ENCODE results near the gene IL11.
"Not testable (repeated sequence)": the region's sequence is repeated elsewhere in the genome, so short reads cannot be mapped to it uniquely, and the experiment has no call there.

Gene IL11

DNA sequence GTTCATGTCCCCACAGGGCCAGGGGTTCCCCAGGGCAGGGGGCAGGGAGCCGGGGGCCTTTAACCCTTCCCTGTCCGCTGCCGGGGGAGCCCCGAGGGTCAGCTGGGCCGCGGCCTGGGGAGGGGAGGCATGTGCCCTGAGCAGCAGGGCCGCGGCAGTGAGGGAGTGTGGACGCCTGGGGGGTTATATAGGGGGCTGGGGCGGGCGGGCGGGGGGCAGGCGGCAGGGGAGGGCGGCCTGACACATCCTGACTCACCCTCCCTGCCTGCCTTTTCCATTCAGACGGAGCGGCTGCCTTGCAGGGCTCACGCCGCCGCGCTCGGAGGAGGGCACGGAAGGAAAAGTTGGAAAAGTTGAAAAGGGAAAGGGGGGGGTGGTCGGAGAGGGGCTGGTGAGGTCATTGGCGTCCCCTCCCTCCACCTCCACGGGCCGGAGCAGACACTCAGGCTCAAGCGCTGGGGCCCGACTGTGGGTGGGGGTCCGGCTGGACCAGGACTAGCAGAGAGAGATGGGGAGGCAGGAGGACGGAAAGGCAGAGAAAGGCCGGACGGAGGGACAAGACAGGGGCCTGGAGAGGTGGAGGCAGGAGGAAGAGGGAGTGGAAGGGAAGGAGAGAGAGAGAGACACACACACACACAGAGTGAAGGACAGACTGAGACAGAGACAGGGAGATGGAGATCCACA is at the start of gene IL11:
Gene IL11, minus strand, starts transcription at position 159 of the 684 bp plus-strand sequence. Its CDS starts 153 bp downstream, at position 6.
- peak; percentile 88 for DNase-seq (ENCODE audit: low read depth)

DNA sequence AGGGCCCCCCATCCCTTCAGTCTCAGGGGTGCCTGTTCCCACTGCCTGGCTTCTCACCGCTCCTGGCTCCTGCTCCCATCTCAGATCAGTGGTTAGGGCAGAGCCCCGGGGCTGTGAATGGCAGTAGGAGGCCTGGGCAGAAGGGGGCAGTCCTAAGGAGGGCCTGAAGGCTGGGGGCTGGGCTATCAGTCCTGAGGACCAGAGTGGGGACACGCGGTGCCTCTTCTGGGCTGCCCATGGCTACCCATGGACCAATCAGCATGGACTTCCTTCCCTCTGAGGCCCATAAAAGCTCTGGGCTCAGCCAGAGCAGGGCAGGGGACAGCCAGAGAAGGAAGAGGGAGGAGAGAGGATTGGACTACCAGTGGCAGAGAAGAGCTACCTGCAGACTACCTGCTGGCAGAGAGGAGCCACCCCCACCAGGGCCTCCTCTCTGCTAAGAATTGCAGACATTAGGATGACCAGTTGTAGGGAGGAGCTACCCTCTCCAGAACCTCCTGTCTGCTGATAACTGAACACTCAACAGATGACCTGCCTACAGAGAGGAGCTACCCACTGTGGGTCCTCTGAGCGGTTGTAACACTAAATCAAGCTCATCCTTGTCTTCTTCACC is 49.5 kb upstream of the IL11 start:
- no peak for DNase-seq (ENCODE audit: low read depth)

DNA sequence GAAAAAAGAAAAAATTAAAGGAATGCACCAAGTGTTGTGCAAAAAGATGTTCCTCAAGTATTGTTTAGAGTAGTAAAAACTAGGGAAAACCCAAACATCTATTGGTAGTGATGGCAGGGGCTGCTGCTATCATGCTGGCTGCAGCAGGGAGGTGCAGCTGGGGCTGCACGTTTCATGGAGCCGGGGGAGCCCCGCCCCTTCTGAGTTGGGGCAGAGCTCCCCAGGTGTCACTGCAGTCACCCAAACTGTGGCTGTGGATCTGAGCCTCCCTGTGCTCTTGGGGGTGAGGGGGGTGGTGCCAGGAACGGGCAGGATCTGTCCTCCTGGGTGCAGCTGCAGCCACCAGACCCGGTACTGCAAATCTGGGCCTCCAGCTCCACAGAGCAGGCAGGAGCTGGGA is 48.8 kb upstream of the IL11 start:
- no peak for DNase-seq (ENCODE audit: low read depth)

DNA sequence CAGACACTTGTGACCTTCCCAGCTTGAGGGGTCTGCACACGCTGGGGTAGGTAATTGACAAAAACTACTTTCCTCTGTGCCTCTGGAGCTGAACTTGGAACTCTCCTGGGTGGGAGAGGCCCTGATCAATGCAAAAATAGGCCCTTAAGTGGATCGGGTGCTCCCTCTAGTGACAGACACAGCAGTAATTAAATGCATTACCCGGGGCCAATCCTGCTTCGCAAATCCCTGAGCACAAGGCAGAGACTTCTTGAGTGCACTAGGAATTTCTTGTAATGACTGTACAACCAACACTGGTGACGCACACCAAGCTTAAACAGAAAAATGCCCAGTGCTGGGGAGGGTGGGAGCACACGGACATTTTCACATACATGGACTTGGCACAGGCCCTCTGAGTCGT is 47.9 kb upstream of the IL11 start:
- DNase-seq (ENCODE audit: low read depth): peak; percentile 91

DNA sequence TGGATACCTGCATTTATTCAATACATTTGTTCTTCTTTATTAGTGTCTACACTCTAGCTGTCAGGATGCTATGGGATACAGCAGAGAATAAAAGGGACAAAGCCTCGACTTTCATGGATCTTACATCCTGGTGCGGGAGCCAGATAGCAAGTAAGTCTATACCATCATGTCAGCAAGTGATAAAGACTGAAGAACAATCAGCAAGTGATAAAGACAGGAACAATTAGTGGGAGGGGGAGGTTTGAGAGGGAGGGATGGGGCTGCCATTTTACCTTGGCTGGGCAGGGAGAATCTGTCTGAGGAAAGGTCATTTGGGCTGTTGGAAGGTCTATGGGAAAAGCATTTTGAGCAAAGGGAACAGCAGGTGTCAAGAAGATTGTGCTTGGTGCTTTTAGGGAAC is 39.9 kb upstream of the IL11 start:
- DNase-seq (ENCODE audit: low read depth): no peak

DNA sequence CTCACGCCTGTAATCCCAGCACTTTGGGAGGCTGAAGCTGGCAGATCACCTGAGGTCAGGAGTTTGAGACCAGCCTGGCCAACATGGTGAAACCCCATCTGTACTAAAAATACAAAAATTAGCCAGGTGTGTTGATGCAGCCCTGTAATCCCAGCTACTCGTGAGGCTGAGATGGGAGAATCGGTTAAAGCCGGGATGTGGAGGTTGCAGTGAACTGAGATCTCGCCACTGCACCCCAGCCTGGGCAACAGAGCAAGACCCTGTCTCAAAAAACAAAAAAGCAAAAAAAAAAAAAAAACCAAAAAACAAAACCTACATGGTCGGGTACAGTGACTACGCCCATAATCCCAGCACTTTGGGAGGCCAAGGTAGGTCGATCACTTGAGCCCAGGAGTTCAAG is 38.9 kb upstream of the IL11 start:
- DNase-seq (ENCODE audit: low read depth): not testable (repeated sequence)

DNA sequence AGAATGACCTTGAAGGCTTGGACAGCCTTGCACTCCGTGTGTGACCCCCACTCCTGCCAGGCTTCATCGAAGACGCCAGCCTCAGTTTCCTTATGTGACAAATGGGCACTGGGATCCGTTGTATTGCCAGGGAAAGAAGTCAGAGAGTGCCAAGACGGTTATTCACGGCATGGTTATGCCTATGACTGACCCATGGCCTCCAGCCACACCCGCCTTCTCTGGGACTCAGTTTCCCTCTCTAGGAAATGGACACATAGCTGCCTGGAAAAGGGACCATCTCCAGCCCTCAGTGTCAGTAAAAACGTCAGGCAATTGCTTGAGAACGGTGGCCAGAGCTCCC is 38.2 kb upstream of the IL11 start:
- no peak for DNase-seq (ENCODE audit: low read depth)

DNA sequence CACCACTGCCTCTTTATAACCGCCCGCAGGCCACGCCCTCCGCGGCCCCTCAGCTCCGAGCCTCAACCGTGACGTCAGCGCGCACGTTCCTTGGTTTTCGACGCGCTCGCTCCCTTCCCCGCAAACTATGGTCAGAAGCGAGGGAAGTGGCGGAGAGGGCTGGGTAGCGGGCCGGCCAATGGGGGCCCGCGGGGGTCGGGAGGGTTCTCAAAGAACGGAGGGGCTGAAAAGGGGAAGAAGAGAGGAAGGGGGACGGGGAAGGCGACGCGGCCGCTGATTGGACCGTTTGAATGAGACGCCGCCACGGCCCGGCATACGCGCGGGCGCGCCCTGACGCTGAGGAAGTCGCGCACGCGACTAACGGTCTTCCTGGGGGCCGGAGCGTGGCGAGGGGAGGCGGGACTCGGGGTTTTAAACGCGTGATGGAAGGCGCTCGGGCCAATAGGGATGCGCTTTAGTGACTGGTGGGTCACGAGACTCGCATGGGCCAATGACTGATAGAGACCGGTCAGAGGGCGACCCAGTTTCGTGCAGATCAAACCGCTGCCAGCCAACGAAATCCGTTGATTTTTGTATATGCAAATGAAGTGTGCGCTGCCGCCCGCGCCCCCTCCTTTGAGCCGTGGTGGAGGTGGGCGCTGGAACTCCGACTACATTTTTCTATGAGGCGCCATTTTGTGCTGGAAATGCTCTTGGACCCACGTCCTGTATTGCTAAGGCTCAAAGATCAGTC is 37.7 kb upstream of the IL11 start:
- peak; percentile 99 for DNase-seq (ENCODE audit: low read depth)

DNA sequence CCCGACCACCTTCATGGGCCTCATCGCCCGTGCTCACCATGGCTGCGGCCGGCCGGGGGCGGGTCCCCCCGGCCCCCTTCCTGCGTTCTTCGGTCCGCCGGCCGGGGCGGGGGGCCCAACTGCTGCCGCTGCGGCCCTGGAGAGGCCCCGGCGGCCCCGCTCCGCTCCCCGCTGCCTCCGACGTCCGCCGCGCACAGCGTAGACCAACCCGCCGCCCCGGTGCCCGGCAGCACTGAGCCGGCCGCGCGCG is 37.2 kb upstream of the IL11 start, which contains the start of gene UBE2S:
Gene UBE2S, minus strand, starts transcription at position 239 of the 250 bp plus-strand sequence. Its CDS starts 199 bp downstream, at position 40.
- not testable (repeated sequence) for DNase-seq (ENCODE audit: low read depth)

DNA sequence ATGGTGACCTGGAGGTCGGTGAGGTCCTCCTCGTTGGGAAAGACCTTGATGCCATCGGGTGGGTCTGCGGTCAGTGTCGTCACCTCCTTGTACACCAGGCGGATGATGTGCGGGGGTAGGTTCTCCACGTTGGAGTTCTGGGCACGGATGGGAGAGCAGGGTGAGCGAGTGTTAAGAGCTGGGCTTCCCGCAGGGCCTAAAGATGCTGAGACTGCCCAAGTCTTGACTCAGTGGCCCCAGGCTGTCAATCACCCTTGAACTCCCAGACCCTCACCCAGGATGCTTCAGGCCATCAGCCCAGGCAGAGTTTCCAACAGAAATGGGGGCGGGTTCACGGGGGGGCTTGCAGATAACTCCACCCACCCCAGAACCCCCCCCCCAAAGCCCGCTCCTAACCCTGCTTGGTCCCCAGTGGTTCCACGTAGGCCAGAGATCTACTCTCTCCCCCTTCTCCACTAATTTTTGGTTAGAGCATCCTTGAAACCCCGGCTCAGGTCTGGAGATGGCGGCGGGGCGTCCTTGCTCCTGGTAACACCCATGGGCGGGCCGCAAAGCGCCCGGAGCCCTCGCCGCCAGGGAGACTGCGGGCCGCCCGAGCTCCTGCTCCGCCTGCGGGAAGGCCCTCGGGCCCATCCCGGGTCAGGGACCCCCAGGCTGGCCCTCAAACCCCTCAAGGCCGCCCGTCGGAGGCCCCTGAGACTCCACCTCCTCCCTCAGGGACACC is 36.7 kb upstream of the IL11 start:
- peak; percentile 47 for DNase-seq (ENCODE audit: low read depth)

DNA sequence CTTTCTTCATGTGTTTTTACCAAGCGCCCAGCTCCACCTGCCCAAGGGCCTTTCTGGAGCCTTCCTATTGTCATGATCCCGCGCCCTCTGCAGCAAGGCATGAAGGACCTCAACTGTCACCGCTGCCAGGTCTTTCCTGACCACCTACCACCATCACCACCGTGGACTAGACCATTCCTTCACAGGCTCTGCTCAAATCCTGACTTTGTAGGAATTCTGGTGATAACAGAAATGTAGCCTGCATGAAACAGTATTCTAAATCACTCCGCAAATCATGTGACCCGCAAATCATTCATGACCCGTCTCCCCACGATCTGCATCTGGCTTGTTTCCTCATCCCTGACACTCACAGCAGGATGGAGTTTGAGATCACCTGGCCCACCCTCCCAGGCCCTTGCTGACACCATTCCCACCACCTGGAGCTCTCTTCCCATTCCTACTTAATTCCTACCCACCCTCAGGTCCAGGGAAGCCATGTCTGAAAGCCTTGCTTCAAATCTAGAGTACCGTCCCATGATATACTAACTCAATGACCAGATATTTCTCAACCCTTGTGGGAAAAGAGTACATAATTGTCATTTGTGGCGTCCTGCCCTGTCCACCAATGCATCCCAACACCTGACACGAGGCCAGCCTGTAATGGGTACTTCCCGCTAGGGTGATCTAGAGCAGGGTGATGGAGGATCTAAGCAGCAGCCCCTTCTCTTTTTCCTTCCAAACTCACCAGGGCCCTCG is 36.0 kb upstream of the IL11 start:
- no peak for DNase-seq (ENCODE audit: low read depth)

DNA sequence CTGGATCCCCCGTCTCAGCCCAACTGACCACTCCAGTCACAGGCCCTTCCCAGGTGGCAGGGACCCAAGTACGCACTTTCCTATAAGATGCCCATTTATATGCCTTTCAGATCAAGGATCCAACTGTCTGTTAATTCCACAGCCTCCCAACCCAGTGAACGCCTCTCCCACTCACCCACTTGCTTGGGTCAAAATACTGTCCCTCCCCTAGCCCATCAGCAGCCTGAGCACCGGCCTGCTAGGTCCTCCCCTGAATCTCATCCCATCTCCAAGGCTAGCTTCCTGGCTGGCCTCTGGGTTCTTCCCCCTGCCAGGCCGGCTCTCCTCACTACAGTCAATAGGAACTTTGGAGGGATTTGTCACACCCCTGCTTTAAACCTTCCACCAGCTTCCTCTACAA is 35.4 kb upstream of the IL11 start:
- DNase-seq (ENCODE audit: low read depth): no peak

DNA sequence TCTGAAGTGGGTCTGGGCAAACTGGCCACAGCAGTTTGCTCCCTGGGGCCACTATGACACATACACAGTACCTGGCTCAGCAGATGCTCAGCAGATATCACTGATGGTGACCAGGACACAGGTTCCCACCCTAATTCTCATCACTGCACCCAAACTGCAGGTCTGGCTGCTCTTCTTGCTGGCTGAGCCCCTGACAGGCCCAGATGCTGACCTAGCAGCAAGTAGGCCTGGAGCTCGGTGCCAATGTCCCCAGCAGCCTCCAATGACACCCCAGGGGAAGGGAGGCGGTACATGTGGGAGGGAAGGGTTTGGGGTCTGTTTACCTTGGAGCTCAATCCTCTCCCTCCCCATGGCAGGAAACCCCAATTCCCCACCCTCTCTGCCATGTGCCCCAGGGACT is 32.2 kb upstream of the IL11 start:
- DNase-seq (ENCODE audit: low read depth): no peak

DNA sequence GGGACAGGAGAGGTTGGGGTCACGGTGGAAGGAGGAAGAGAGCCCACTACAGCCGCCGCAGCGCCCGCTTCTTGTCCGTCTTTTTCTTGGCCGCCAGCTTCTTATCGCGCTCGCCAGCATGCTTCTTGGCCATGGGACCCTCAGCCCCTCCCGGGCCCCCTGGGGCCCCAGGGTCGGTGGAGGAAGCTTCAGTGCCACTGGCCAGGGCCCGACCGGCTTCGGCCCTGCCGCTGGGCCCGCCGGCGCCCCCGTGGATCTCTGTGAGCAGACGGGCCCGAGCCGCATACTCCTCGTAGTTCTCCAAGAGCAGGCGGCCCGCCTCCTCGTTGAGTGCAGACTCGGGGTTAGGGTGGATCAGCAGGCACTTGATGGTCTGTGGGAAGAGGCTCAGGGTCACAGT is 31.1 kb upstream of the IL11 start:
- DNase-seq (ENCODE audit: low read depth): not testable (repeated sequence)

DNA sequence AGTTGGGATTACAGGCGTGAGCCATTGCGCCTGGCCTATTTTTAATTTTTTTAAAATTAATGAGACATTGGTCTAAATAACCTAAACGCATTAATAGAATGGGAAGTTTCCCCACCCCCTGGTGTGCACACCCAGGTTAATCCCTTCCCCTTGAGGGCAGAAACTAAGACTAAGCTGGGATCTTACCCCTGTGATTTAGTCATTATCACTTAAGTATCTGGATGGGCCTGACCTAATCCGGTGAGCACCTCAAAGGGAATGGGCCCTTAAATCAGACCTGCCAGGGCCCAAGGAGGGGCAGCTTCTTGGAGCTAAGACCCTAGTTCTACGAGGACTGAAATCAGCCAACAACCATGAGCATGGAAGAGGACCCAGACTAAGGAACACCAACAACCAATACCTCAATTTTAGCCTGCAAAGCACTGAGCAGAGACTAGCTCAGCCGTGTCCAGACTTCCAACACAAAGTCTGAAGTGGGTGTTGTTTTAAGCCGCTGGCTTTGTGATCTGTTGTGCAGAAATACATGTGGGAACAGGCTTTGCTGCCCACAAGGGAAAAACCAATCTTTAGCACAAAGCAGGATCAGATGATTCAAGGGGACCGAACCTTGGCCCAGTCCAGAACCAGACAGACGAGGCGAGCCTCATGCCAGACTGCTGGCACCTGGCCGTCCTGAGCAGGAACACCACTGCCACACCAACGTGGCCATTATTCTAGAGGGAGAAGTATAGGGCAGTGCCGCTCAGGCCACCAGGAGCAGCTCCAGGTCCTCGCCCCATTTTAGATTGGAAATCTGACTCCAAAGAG is 30.2 kb upstream of the IL11 start:
- DNase-seq (ENCODE audit: low read depth): no peak

DNA sequence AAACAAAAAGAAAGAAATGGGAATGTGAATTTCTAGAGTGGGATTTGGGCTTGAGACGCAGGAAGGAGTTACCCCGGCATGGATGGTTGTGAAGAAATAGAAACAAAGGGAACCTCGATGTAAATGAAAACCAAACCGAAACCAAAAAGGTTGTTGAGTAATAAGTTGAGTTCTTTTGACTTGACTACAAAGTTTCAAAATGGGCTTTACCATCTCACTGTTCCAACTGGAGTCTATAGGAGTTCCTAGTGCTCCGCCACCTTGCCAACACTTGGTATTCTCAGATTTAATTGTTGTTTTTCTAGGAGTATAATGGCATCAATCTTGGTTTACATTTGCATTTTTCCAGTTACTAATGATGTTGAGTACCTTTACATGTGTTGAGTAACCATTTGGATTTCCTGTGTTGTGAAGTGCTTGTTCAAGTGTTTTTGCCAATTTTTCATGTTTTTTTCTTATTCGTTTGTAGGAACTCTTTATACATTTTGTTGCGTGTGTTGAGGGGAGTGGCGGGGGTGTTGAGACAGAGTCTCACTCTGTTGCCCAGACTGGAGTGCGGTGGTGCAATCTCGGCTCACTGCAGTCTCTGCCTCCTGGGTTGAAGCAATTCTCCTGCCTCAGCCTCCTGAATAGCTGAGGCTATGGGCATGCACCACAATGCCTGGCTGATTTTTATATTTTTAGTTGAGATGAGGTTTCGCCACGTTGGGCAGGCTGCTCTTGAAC is 28.1 kb upstream of the IL11 start:
- DNase-seq (ENCODE audit: low read depth): no peak

DNA sequence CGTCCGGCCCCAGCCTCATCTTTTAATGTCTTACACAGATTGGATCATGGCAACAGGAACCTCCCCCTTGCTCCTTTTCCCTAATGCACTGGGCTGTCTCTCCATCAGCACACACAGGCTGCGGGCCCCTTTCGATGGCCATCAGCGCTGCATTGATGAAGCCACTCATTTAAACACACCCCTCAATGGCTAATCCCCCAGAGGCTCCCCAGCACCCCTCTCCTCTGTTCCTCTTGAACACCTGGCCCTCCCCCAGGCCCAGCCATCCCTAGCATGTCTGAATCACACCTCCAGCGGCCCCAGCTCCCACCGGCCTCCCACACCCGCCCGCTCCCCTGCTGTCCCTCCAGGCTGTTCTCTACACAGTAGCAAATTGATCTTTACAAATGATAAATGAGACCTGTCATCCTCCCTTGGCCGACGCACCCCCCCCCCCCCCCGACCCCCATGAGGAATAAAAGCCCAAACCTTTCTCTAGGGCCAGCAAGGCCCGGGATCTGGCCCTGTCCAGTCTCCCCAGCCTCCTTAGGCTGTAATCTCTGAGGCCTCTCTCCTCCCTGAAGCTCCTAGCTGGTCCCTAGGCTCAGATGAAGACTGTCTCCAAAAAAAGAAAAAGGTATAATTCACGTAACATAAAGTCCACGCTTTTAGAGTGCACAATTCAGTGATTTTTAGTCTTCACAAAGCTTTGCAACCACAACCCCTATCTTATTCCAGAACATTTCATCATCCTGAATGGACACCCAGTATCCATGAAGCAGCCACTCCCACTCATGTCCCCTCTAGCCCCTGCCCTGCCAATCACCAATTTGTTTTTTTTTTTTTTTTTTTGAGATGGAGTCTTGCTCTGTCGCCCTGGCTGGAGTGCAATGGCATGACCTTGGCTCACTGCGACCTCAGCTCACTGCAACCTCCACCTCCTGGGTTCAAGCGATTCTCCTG is 22.8 kb upstream of the IL11 start:
- no peak for DNase-seq (ENCODE audit: low read depth)

DNA sequence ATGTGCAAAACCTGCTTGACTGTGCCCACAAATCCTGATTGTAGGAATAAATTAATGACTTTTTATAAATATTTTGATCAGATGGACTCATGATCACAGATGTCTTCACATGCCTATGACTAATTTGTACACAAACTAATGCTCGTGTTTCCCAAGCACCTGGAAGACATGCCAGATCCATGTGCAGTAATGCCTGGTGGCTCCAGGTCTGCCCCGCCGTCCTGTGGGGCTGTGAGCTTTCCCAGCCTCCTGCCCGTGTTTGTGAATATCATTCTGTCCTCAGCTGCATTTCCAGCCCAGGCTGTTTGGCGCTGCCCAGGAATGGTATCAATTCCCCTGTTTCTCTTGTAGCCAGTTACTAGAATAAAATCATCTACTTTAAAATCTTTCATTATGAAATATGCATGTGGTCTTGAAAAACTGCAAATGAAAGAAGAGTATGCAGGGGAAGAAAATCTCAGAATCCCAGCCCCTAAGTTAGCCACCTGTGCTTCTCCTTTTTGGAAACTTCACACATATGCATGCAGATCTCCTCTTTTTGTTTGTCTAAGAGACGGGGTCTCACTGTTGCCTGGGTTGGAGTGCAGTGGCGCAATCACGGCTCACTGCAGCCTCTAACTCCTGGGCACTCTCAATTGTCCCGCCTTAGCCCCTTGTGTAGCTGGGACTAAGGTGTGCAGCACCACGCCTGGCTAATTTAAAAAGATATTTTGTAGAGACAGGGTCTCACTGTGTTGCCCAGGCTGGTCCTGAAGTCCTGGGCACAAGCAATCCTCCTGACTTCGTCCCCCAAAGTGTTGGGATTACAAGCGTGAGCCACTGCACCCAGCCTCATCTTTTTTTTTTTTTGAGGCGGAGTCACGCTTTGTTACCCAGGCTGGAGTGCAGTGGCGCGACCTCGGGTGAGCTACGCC is 21.7 kb upstream of the IL11 start:
- DNase-seq (ENCODE audit: low read depth): peak; percentile 69
